ENCODE measurements around the gene KLF12.

Gene KLF12

DNA sequence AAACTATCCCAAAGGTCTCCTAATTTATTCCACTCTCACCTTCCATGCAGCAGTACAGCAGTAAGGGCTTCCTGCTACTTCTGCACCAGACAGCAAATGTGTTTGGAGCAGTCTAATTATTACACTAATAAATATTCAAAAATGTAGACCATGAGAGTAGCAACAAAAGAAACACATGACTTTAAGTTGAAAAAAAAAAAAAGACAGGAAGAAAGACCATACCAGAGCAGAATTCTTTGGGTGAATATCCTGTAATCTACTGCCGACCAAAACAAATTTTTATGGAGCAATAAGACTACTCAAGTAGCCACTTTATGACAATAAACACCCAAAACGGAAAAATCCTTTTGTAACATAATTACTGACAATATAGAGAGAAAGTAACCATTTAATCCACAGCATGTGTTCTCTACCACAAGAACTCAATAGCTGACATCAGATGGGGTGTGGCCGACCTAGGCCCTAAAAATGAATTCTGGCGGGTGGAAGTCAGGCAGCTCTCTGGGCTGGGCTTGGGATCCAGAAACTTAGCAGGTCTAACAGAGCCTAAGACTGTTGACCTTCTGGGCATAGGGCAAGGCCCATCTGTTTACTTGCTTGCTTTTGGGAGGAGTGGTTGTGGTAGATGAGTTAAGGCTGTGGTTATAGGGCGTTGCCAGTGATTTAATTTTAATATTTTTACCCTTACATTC is 4.6 kb downstream of the KLF12 start:
- Mint-ChIP-seq H3K36me3 (ENCODE audit: low read depth) (peaks cover 5% of the 10 kb centered on the region), H3K4me1 (ENCODE audit: low read depth) (peaks cover 19% of the 10 kb centered on the region), H3K27ac (no peak overlapping the region), H3K4me3 (no peak overlapping the region), H3K9me3 (no peaks in the 10 kb centered on the region), H3K27me3 (peaks cover 22% of the 10 kb centered on the region)
- intact Hi-C loops (cut with micrococcal nuclease) = no loop called here

DNA sequence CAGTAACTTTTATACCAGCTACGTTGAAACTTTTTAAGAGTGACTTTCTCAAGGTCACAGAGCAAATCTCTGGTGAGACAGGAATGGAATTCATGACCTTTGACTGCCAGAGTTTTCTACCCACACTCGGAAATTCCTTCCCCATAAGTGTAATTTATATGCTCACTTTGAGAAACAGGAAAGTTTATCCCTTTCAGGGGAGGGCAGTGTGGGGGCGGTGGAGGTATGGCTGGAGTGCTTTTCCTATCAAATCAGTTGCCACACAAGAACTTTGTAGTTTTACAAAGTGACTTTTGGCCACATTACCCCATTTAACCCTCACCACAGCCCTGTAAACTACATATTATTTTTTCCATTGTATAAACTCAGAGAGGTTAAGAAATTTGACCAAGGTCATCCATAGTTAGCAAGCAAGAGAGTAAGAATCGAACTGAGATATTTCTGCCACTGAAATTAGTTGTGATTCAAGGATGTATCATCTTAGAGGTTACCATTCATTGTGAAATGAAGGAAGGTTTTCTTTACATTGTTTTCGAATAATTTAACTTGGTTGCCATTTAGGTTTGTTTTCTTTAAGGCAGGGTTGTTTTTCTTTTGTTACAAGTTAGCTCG is 5.9 kb downstream of the KLF12 start:
- Mint-ChIP-seq H3K4me1 (ENCODE audit: low read depth) (peaks cover 12% of the 10 kb centered on the region), H3K27ac (no peak overlapping the region), H3K27me3 (peaks cover 12% of the 10 kb centered on the region), H3K4me3 (no peak overlapping the region), H3K9me3 (no peaks in the 10 kb centered on the region), H3K36me3 (ENCODE audit: low read depth) (no peaks in the 10 kb centered on the region)
- intact Hi-C loops (cut with micrococcal nuclease) = no loop called here

DNA sequence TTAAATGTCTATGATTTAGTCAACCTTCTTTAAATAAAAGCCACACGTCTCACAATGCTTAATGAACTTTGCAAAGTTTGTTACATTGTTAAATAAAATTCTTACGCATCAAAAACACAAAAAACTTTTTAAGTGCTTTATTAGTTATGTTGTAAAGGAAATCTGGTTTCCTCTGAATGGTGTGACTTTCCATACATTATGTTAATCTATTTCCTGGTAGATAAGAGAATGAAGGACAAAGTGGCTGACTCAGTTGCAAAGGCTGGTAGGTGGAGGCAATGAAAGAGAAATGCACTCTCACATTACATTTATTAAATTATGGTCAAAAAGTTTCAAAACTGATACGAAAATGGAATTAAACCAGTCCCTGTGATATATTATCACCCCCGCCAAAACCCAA is 15.9 kb downstream of the KLF12 start:
- H3K9me3 Mint-ChIP-seq = peaks cover 26% of the 10 kb centered on the region
- no peak overlapping the region for H3K4me3 Mint-ChIP-seq
- H3K27ac Mint-ChIP-seq = no peak overlapping the region
- H3K36me3 Mint-ChIP-seq (ENCODE audit: low read depth) = no peaks in the 10 kb centered on the region
- H3K4me1 Mint-ChIP-seq (ENCODE audit: low read depth) = no peaks in the 10 kb centered on the region
- no peaks in the 10 kb centered on the region for H3K27me3 Mint-ChIP-seq
- intact Hi-C loops (cut with micrococcal nuclease) = no loop called here

GRCh38 chr13:74117207-74117705 is 16.9 kb downstream of the KLF12 start:
- H3K9me3 Mint-ChIP-seq = peaks cover 26% of the 10 kb centered on the region
- no peak overlapping the region for H3K4me3 Mint-ChIP-seq
- H3K27ac Mint-ChIP-seq = no peak overlapping the region
- no peaks in the 10 kb centered on the region for H3K27me3 Mint-ChIP-seq
- intact Hi-C loops (cut with micrococcal nuclease) = no loop called here
- no peaks in the 10 kb centered on the region for H3K4me1 Mint-ChIP-seq (ENCODE audit: low read depth)
- no peaks in the 10 kb centered on the region for H3K36me3 Mint-ChIP-seq (ENCODE audit: low read depth)

GRCh38 chr13:74115133-74115532 is 19.1 kb downstream of the KLF12 start:
- Mint-ChIP-seq H3K4me3 (no peak overlapping the region), H3K27ac (no peak overlapping the region), H3K36me3 (ENCODE audit: low read depth) (no peaks in the 10 kb centered on the region), H3K4me1 (ENCODE audit: low read depth) (no peaks in the 10 kb centered on the region), H3K9me3 (peaks cover 26% of the 10 kb centered on the region), H3K27me3 (no peaks in the 10 kb centered on the region)
- intact Hi-C loops (cut with micrococcal nuclease) = no loop called here

DNA sequence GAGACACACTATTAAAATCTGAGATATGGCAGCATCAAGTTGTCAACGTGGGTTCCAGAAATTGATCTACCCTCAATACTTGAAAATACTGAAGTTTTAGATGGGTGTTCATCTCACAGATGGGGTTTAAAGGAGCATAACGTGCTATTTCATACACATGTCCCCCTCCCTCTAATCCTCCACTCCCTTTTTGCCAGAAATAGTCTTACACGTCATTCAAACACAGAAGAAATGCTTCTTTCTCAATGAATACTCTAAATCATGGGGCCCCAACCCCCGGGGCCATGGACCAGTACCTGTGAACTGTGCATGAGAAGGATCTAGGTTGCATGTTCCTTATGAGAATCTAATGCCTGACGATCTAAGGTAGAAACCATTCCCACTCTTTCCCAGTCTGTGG is 19.6 kb downstream of the KLF12 start:
- Mint-ChIP-seq H3K4me1 (ENCODE audit: low read depth) (no peaks in the 10 kb centered on the region), H3K36me3 (ENCODE audit: low read depth) (no peaks in the 10 kb centered on the region), H3K27me3 (no peaks in the 10 kb centered on the region), H3K9me3 (peaks cover 23% of the 10 kb centered on the region), H3K4me3 (no peak overlapping the region), H3K27ac (no peak overlapping the region)
- intact Hi-C loops (cut with micrococcal nuclease) = no loop called here

DNA sequence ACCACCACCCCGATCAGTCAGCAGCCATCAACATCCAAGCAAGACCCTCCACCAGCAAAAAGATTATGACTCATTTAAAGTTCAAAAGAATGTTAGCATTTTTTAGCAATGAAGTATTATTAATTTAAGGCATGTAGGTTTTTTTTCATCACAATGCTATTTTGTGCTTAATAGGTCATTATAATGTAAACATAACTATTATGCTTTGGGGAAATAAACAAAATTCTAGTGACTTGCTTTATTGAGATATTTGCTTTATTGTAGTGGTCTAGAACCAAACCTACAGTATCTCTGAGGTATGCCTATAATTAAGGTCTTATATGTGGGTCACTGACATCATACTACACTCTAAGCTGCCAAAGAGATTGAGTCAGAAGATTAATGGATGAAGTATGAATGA is 20.0 kb downstream of the KLF12 start:
- no peak overlapping the region for H3K27ac Mint-ChIP-seq
- H3K27me3 Mint-ChIP-seq = no peaks in the 10 kb centered on the region
- H3K4me1 Mint-ChIP-seq (ENCODE audit: low read depth) = no peaks in the 10 kb centered on the region
- H3K36me3 Mint-ChIP-seq (ENCODE audit: low read depth) = no peaks in the 10 kb centered on the region
- H3K9me3 Mint-ChIP-seq = peaks cover 18% of the 10 kb centered on the region
- intact Hi-C loops (cut with micrococcal nuclease) = no loop called here
- no peak overlapping the region for H3K4me3 Mint-ChIP-seq

DNA sequence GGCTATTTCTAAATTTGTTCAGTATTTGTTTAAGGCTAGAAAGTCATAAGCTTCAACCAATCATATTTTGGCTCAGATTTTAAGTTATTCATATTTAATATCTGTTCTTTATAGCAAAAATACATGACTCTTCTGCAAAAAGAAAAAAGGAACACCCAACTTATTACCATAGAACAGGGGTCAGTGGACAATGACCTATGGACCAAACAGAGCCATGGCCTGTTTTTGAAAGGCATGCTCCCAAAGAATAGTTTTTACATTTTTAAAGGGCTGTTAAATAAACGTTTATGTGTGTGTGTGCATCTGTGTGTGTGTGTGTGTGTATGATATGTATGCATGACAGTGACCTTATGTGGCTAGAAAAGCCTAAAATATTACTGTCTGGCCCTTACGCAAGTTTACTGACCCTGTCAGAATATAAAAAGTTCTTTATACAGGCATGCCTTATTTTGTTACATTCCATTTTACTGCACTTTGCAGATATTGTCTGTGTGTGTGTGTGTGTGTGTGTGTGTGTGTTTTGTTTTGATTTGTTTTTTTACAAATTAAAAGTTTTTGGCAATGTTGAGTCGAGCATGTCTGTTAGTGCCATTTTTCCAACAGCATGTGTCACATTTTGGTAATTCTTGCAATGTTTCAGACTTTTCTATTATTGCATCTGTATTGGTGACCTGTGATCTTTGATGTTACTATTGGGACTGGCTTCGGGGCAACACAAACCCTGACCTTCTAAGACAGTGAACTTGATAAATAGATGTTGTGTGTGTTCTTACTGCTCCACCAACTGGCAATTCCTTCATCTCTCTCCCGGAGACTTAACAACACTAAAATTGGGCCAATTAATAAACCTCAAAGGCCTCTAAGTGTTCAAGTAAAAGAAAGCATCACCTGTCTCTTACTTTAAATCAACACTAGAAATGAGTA is 22.0 kb downstream of the KLF12 start:
- intact Hi-C loops (cut with micrococcal nuclease) = no loop called here
- no peaks in the 10 kb centered on the region for H3K9me3 Mint-ChIP-seq
- H3K36me3 Mint-ChIP-seq (ENCODE audit: low read depth) = no peaks in the 10 kb centered on the region
- no peaks in the 10 kb centered on the region for H3K4me1 Mint-ChIP-seq (ENCODE audit: low read depth)
- no peak overlapping the region for H3K4me3 Mint-ChIP-seq
- H3K27me3 Mint-ChIP-seq = no peaks in the 10 kb centered on the region
- H3K27ac Mint-ChIP-seq = no peak overlapping the region

DNA sequence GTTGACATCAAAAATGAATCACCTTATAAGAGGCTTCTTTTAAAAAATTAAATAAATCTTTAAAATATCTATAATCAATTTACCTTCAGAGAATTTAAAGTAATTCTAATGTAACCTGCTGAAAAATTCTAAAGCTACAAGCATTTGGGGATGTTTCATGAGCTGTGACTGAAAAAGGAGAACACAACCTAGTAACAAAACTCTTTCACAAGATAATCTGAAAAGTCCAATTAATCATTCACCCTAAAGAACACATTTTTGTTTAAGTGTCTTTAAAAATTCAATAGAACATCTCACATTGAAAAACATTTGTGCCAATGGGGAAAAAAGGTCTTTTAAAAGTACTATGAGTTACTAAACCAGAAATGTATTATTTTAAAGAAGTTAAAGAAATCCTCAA is 22.8 kb downstream of the KLF12 start:
- H3K27ac Mint-ChIP-seq = no peak overlapping the region
- intact Hi-C loops (cut with micrococcal nuclease) = no loop called here
- no peaks in the 10 kb centered on the region for H3K27me3 Mint-ChIP-seq
- no peak overlapping the region for H3K4me3 Mint-ChIP-seq
- H3K4me1 Mint-ChIP-seq (ENCODE audit: low read depth) = no peaks in the 10 kb centered on the region
- no peaks in the 10 kb centered on the region for H3K36me3 Mint-ChIP-seq (ENCODE audit: low read depth)
- H3K9me3 Mint-ChIP-seq = no peaks in the 10 kb centered on the region

DNA sequence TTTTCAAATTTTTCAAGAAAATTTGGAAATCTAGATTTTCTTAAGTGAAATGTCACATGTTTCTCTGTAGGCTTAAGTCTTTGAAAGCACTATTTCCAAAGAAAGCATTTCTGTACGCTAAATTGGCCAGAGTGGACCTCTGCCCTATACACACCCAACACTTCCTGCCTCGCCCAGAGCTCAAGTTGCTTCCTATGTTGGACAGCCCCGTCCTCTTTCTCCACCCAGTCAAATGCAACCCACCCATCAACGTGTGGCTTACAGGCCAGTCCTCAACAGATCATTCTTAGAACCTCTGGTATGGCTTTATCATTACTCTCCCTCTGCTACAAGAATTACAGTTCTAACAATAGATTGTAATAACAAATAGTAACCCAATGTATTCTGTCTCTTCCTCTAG is 24.2 kb downstream of the KLF12 start:
- no peak overlapping the region for H3K4me3 Mint-ChIP-seq
- H3K36me3 Mint-ChIP-seq (ENCODE audit: low read depth) = no peaks in the 10 kb centered on the region
- no peaks in the 10 kb centered on the region for H3K4me1 Mint-ChIP-seq (ENCODE audit: low read depth)
- no peak overlapping the region for H3K27ac Mint-ChIP-seq
- no peaks in the 10 kb centered on the region for H3K9me3 Mint-ChIP-seq
- intact Hi-C loops (cut with micrococcal nuclease) = no loop called here
- H3K27me3 Mint-ChIP-seq = no peaks in the 10 kb centered on the region

GRCh38 chr13:74107598-74107997 is 26.6 kb downstream of the KLF12 start:
- Mint-ChIP-seq H3K36me3 (ENCODE audit: low read depth) (no peaks in the 10 kb centered on the region), H3K27me3 (no peaks in the 10 kb centered on the region), H3K4me3 (no peak overlapping the region), H3K27ac (no peak overlapping the region), H3K4me1 (ENCODE audit: low read depth) (no peaks in the 10 kb centered on the region), H3K9me3 (no peaks in the 10 kb centered on the region)
- intact Hi-C loops (cut with micrococcal nuclease) = no loop called here

DNA sequence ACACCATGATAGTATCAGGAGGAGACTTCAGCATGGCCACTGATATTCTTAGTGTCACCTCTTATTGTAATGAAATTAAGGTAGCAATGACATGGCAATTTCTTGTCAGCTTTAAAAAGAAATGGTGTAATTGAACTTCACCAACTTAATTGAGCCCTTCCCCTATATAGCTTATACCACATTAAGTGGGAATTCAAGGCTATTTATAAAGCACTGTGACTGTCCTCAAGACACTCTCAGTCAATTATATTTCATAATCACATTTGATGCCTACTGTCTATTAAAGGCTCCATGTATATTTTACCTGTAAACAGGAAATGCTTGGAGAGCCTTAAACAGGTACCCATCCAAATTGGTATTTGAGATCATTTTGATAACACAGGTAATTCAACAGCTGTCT is 28.3 kb downstream of the KLF12 start:
- Mint-ChIP-seq H3K4me3 (no peak overlapping the region), H3K27ac (no peak overlapping the region), H3K9me3 (no peaks in the 10 kb centered on the region), H3K4me1 (ENCODE audit: low read depth) (no peaks in the 10 kb centered on the region), H3K27me3 (no peaks in the 10 kb centered on the region), H3K36me3 (ENCODE audit: low read depth) (no peaks in the 10 kb centered on the region)
- intact Hi-C loops (cut with micrococcal nuclease) = no loop called here

DNA sequence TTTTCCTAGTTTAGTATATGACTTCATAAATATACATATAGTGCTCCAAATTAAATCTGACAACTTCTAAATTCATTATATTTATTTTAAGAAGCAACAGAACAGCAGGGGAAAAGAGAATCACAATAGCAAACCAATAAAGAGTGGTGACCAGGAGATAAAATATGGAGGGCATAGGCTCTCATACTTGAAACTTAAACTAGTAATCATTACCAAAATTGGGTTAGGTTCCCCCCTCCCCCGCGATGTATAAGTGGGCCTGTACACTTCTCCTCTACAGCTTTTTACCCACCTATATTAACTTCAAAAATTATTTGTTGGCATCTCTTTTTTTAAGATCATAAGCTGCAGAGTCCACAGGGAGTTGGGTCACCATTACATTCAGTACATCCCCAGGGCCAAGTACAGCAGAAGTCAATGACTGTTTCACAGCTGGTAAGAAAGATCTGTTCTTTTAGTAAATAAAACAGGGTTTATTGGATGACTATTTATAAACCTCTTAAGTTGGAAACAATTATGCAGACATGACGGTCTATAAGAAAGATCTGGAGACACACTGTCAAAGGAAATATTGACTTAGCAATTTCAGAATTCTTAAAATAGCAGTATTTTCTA is 29.4 kb downstream of the KLF12 start:
- intact Hi-C loops (cut with micrococcal nuclease) = no loop called here
- Mint-ChIP-seq H3K27me3 (no peaks in the 10 kb centered on the region), H3K9me3 (no peaks in the 10 kb centered on the region), H3K4me3 (no peak overlapping the region), H3K4me1 (ENCODE audit: low read depth) (no peaks in the 10 kb centered on the region), H3K36me3 (ENCODE audit: low read depth) (no peaks in the 10 kb centered on the region), H3K27ac (no peak overlapping the region)
